HepG2 (cell line): ENCODE measurements around the gene BRMS1.

ENCODE experiments used
- KDM1A ChIP-seq: IDR thresholded peaks from 2 replicates; pipeline ENCODE4 v1.6.1; 2016; ENCODE audit warnings: missing compliant biosample characterization
- SMARCE1 ChIP-seq: fragments of 450-650 bp; IDR thresholded peaks from 2 replicates; pipeline ENCODE4 v1.6.1; 2017; ENCODE audit warnings: borderline replicate concordance
- TAF1 ChIP-seq: sonication (generic); formaldehyde crosslinking; IDR thresholded peaks from 2 replicates; pipeline ENCODE4 v1.4.0; 2020; ENCODE audit warnings: missing genetic modification reagents
- U2AF2 ChIP-seq: fragments of 200-400 bp; formaldehyde crosslinking; IDR thresholded peaks from 2 replicates; pipeline ENCODE4 v1.6.1; 2017; ENCODE audit warnings: low read depth, mild to moderate bottlenecking, low read length
- ZMYM3 ChIP-seq: sonication (generic); formaldehyde crosslinking; IDR thresholded peaks from 2 replicates; pipeline ENCODE4 v1.5.1; 2020; ENCODE audit warnings: mild to moderate bottlenecking, missing genetic modification reagents
- TF ChIP-seq, protein P1 (sequence below): sonication (generic); formaldehyde crosslinking; IDR thresholded peaks from 2 replicates; pipeline ENCODE4 v1.5.0; 2020; ENCODE audit warnings: mild to moderate bottlenecking, missing genetic modification reagents, moderate library complexity
- TF ChIP-seq, protein P2 (sequence below): sonication (generic); formaldehyde crosslinking; IDR thresholded peaks from 2 replicates; pipeline ENCODE4 v1.4.0; 2020; ENCODE audit warnings: low read depth, mild to moderate bottlenecking, missing genetic modification reagents
- TF ChIP-seq, protein P3 (sequence below): sonication (generic); formaldehyde crosslinking; IDR thresholded peaks from 2 replicates; pipeline ENCODE4 v1.5.1; 2020; ENCODE audit warnings: missing genetic modification reagents, mild to moderate bottlenecking, borderline replicate concordance

DNA sequence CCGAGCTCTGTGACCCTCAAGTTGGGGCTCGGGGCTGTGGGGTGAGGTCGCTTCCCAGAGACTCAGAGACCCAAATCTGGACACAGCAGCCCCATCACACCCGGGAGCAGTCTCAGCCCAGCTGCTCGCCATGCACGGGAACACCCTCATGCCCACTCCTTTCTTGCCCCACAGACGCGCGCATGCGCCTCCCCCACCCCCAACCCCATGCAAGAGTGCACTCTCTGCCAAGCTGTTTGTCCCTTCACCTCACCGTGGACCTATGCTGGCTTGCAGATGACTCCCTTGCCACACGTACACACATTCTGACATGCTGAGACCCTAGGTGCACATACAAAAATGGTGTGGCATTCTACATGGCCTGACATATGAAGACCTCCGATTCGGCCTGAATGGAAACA, 27.6 kb downstream of the BRMS1 start:
- TF ChIP-seq, protein P1, sequence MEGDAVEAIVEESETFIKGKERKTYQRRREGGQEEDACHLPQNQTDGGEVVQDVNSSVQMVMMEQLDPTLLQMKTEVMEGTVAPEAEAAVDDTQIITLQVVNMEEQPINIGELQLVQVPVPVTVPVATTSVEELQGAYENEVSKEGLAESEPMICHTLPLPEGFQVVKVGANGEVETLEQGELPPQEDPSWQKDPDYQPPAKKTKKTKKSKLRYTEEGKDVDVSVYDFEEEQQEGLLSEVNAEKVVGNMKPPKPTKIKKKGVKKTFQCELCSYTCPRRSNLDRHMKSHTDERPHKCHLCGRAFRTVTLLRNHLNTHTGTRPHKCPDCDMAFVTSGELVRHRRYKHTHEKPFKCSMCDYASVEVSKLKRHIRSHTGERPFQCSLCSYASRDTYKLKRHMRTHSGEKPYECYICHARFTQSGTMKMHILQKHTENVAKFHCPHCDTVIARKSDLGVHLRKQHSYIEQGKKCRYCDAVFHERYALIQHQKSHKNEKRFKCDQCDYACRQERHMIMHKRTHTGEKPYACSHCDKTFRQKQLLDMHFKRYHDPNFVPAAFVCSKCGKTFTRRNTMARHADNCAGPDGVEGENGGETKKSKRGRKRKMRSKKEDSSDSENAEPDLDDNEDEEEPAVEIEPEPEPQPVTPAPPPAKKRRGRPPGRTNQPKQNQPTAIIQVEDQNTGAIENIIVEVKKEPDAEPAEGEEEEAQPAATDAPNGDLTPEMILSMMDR = no peak
- TF ChIP-seq KDM1A (CRISPR knock-in tag) = no peak
- no peak for TF ChIP-seq U2AF2
- TF ChIP-seq, protein P2, sequence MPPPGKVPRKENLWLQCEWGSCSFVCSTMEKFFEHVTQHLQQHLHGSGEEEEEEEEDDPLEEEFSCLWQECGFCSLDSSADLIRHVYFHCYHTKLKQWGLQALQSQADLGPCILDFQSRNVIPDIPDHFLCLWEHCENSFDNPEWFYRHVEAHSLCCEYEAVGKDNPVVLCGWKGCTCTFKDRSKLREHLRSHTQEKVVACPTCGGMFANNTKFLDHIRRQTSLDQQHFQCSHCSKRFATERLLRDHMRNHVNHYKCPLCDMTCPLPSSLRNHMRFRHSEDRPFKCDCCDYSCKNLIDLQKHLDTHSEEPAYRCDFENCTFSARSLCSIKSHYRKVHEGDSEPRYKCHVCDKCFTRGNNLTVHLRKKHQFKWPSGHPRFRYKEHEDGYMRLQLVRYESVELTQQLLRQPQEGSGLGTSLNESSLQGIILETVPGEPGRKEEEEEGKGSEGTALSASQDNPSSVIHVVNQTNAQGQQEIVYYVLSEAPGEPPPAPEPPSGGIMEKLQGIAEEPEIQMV (CRISPR knock-in tag) = no peak
- no peak for TF ChIP-seq ZMYM3 (CRISPR knock-in tag)
- no peak for TF ChIP-seq SMARCE1
- TF ChIP-seq TAF1 (CRISPR knock-in tag) = 0 out of 2 replicates have a peak, but pooled peaks have one; percentile 23
- TF ChIP-seq, protein P3, sequence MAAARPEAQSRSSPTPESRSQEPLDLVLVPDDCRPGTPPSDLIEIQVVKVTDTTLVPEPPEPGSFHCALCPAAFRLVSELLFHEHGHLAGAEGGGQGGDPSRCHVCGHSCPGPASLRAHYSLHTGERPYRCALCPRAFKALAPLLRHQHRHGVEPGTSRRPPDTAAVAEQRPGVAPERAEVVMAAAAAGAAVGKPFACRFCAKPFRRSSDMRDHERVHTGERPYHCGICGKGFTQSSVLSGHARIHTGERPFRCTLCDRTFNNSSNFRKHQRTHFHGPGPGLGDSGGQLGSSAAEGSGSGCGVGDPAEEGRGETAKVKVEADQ (CRISPR knock-in tag) = no peak
